ENCODE data around the gene ZNF441.

ZNF441 gene

GRCh38 chr19:11737964-11738745, 28.6 kb upstream of the ZNF441 start:
- DNase-seq: peak; percentile 46
- Histone ChIP-seq H3K9ac (ENCODE audit: low read depth, low read length) (peak overlapping the region; percentile 81), H4K20me1 (ENCODE audit: insufficient read depth, low read length) (peaks cover 6% of the 10 kb centered on the region; the same call in 1 of the 2 replicates), H3K27me3 (ENCODE audit: insufficient read depth, low read length, poor library complexity) (no peaks in the 10 kb centered on the region), H2AFZ (ENCODE audit: low read depth, low read length) (peak overlapping the region; percentile 99), H3K4me3 (ENCODE audit: low read depth in 1 of 2, low read length in 2 of 2) (peak overlapping the region; percentile 85 to 98), H3K4me2 (ENCODE audit: insufficient read depth, low read length) (peak overlapping the region; percentile 96), H3K4me1 (ENCODE audit: insufficient read depth, low read length) (peaks cover 27% of the 10 kb centered on the region), H3K27ac (ENCODE audit: low read length) (peak overlapping the region; percentile 80), H3K36me3 (ENCODE audit: insufficient read depth, low read length) (peaks cover 7% of the 10 kb centered on the region; the same call in 1 of the 2 replicates), H3K79me2 (ENCODE audit: insufficient read depth, low read length) (peaks cover 39% of the 10 kb centered on the region), H3K9me3 (ENCODE audit: insufficient read depth, low read length, severe bottlenecking) (no peaks in the 10 kb centered on the region)
- ATAC-seq (ENCODE audit: insufficient read depth, low read depth): peak; percentile 47
- no peak for TF ChIP-seq EZH2 (IDR thresholded peaks at IDR 0.05; ENCODE audit: borderline replicate concordance, low read depth, low read length, severe bottlenecking)
- TF ChIP-seq CTCF (IDR thresholded peaks at IDR 0.05; ENCODE audit: borderline replicate concordance, extremely low read depth, low read length, poor library complexity, severe bottlenecking): peak; percentile 15

GRCh38 chr19:11738746-11739620, 27.8 kb upstream of the ZNF441 start, which contains the start of gene ZNF823:
Gene ZNF823 (minus strand): TSS chr19:11738946. CDS start chr19:11738819, 127 bp downstream.
- peak; percentile 100 for DNase-seq
- H3K36me3 ChIP-seq (ENCODE audit: insufficient read depth, low read length): peaks cover 7% of the 10 kb centered on the region; the same call in 1 of the 2 replicates
- peaks cover 6% of the 10 kb centered on the region; the same call in 1 of the 2 replicates for H4K20me1 ChIP-seq (ENCODE audit: insufficient read depth, low read length)
- H3K4me3 ChIP-seq (ENCODE audit: low read depth in 1 of 2, low read length in 2 of 2): peak within 1 kb of the TSS; percentile 85 to 98
- peak within 1 kb of the TSS; percentile 81 for H3K9ac ChIP-seq (ENCODE audit: low read depth, low read length)
- TF ChIP-seq CTCF (IDR thresholded peaks at IDR 0.05; ENCODE audit: borderline replicate concordance, extremely low read depth, low read length, poor library complexity, severe bottlenecking): no peak
- TF ChIP-seq EZH2 (IDR thresholded peaks at IDR 0.05; ENCODE audit: borderline replicate concordance, low read depth, low read length, severe bottlenecking): no peak
- peak; percentile 95 for ATAC-seq (ENCODE audit: insufficient read depth, low read depth)
- peak within 1 kb of the TSS; percentile 99 for H2AFZ ChIP-seq (ENCODE audit: low read depth, low read length)
- H3K79me2 ChIP-seq (ENCODE audit: insufficient read depth, low read length): peaks cover 35% of the 10 kb centered on the region
- peak within 1 kb of the TSS; percentile 96 for H3K4me2 ChIP-seq (ENCODE audit: insufficient read depth, low read length)
- no peaks in the 10 kb centered on the region for H3K27me3 ChIP-seq (ENCODE audit: insufficient read depth, low read length, poor library complexity)
- H3K27ac ChIP-seq (ENCODE audit: low read length): peak within 1 kb of the TSS; percentile 97
- no peaks in the 10 kb centered on the region for H3K9me3 ChIP-seq (ENCODE audit: insufficient read depth, low read length, severe bottlenecking)
- H3K4me1 ChIP-seq (ENCODE audit: insufficient read depth, low read length): peaks cover 27% of the 10 kb centered on the region

GRCh38 chr19:11745869-11746268, 20.9 kb upstream of the ZNF441 start:
- Histone ChIP-seq H3K27ac (ENCODE audit: low read length) (no peak overlapping the region), H3K36me3 (ENCODE audit: insufficient read depth, low read length) (no peaks in the 10 kb centered on the region), H4K20me1 (ENCODE audit: insufficient read depth, low read length) (no peaks in the 10 kb centered on the region), H3K9ac (ENCODE audit: low read depth, low read length) (no peak overlapping the region), H3K79me2 (ENCODE audit: insufficient read depth, low read length) (no peaks in the 10 kb centered on the region), H2AFZ (ENCODE audit: low read depth, low read length) (no peak overlapping the region), H3K4me1 (ENCODE audit: insufficient read depth, low read length) (no peaks in the 10 kb centered on the region), H3K9me3 (ENCODE audit: insufficient read depth, low read length, severe bottlenecking) (peaks cover 3% of the 10 kb centered on the region), H3K4me2 (ENCODE audit: insufficient read depth, low read length) (no peak overlapping the region), H3K4me3 (ENCODE audit: low read depth in 1 of 2, low read length in 2 of 2) (no peak overlapping the region), H3K27me3 (ENCODE audit: insufficient read depth, low read length, poor library complexity) (no peaks in the 10 kb centered on the region)
- no peak for TF ChIP-seq EZH2 (IDR thresholded peaks at IDR 0.05; ENCODE audit: borderline replicate concordance, low read depth, low read length, severe bottlenecking)
- DNase-seq (no peak), ATAC-seq (ENCODE audit: insufficient read depth, low read depth) (no peak)

Measured in DND-41 (cell line).